MCF 10A (cell line): ENCODE measurements around the gene IVD. TPM values are rescaled to one million over a fixed set of nuclear protein-coding genes. Genes with fewer than 3 reads are reported as not detected.
A peak's percentile ranks its signal among the peaks of the same experiment; 100 is the strongest.

Experiments used
- BruUV-seq: library from RNA; stranded (reverse); fragments of 400-500 nt; replicated peaks from 2 replicates; lab custom pipeline; 2021; lab: Mats Ljungman, UMichigan
- CTCF ChIA-PET: fragments of 300-600 bp; sonication (Branson Sonifier 250); formaldehyde crosslinking; extraction: SDS; loops from one replicate; lab custom pipeline; 2021; ENCODE audit warnings: antibody characterized with exemption, inconsistent platforms; lab: Yijun Ruan, JAX
- POLR2A ChIA-PET: fragments of 300-600, 350-650 bp; sonication (Branson Sonifier 250); formaldehyde crosslinking; extraction: SDS; loops from one replicate; lab custom pipeline; 2020; ENCODE audit warnings: antibody characterized with exemption, inconsistent platforms; lab: Yijun Ruan, JAX
- DNase-seq: peaks from one replicate; pipeline ENCODE4 v3.0.0-alpha.2; 2018; ENCODE audit not compliant: unreplicated experiment
- H3K27ac Mint-ChIP-seq: one replicate; pipeline ENCODE4 v1.8.0; 2022; ENCODE audit warnings: mild to moderate bottlenecking, low read depth, mixed read lengths; ENCODE audit not compliant: unreplicated experiment
- H3K27me3 Mint-ChIP-seq: one replicate; pipeline ENCODE4 v1.8.0; 2022; ENCODE audit warnings: mixed read lengths; ENCODE audit not compliant: insufficient read depth, unreplicated experiment
- H3K36me3 Mint-ChIP-seq: one replicate; pipeline ENCODE4 v1.8.0; 2022; ENCODE audit warnings: mild to moderate bottlenecking, moderate library complexity, mixed read lengths; ENCODE audit not compliant: insufficient read depth, unreplicated experiment
- H3K4me1 Mint-ChIP-seq: one replicate; pipeline ENCODE4 v1.8.0; 2022; ENCODE audit warnings: mixed read lengths; ENCODE audit not compliant: insufficient read depth, unreplicated experiment
- H3K4me3 Mint-ChIP-seq: one replicate; pipeline ENCODE4 v1.8.0; 2022; ENCODE audit warnings: mild to moderate bottlenecking, moderate library complexity, mixed read lengths; ENCODE audit not compliant: unreplicated experiment
- H3K9me3 Mint-ChIP-seq: one replicate; pipeline ENCODE4 v1.8.0; 2022; ENCODE audit warnings: mixed read lengths; ENCODE audit not compliant: unreplicated experiment
- CTCF ChIP-seq: fragments of 200-600 bp; IDR thresholded peaks from one replicate; pipeline ENCODE4 v1.8.0; 2022; ENCODE audit warnings: antibody characterized with exemption, mild to moderate bottlenecking; ENCODE audit not compliant: unreplicated experiment
- intact Hi-C: fragments of 100-400 bp; cut with micrococcal nuclease; formaldehyde crosslinking; loops from 2 replicates; pipeline ENCODE4 v1.14.1; 2022
- total RNA-seq: library from RNA; stranded (reverse); gene quantifications from 2 replicates; pipeline ENCODE4 v1.2.3, GENCODE V29; 2022

IVD gene
- total RNA-seq, 1 experiment from 2014 or later = 61.6 TPM

DNA sequence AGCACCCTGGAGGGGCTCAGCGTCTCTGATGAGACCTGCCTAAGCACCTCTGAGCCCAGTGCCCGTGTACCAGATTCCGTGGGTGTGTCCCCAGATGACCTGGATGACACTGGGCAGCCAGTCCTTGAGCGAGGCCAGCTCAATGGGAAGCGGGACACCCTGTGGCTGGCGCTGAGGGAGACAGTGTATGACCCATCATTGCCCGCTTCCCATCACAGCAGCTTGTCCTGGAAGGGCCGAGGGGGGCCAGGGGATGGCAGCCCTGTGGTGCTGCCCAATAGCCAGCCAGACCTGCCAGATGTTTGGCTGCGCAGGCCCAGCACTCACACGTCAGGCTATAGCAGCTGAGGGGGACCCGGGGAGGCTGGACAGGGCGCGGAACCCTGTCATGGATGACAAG lies 35.6 kb upstream of the IVD start:
- CTCF ChIA-PET = interaction anchor here (0.6 to 8.1 kb wide), 11 partner anchors 9 to 283 kb away, joined by 3 to 112 read pairs (median 22); partner anchors contain the start of genes CCDC9B, DISP2, IVD and KNSTRN
- Mint-ChIP-seq H3K9me3 (no peaks in the 10 kb centered on the region), H3K36me3 (no peaks in the 10 kb centered on the region), H3K27ac (no peak overlapping the region), H3K4me3 (no peak overlapping the region), H3K27me3 (no peaks in the 10 kb centered on the region), H3K4me1 (peaks cover 6% of the 10 kb centered on the region)
- POLR2A ChIA-PET = interaction anchor here (1.2 to 2.8 kb wide), 2 partner anchors 10 to 14 kb away, joined by 3 to 10 read pairs; no protein-coding TSS in a partner anchor
- intact Hi-C loops = no loop called here
- no peak for DNase-seq
- no TSS peak for BruUV-seq
- TF ChIP-seq CTCF = no peak

GRCh38 chr15:40372981-40373380 lies 32.6 kb upstream of the IVD start:
- no peak overlapping the region for H3K27ac Mint-ChIP-seq
- H3K4me3 Mint-ChIP-seq = no peak overlapping the region
- intact Hi-C loops = no loop called here
- no peak for DNase-seq
- POLR2A ChIA-PET = interaction anchor here (0.9 to 1.3 kb wide), 2 partner anchors 16 to 32 kb away, joined by 3 to 5 read pairs; partner anchors contain the start of gene IVD
- TF ChIP-seq CTCF = no peak
- no peaks in the 10 kb centered on the region for H3K36me3 Mint-ChIP-seq
- H3K9me3 Mint-ChIP-seq = no peaks in the 10 kb centered on the region
- no peaks in the 10 kb centered on the region for H3K27me3 Mint-ChIP-seq
- no peaks in the 10 kb centered on the region for H3K4me1 Mint-ChIP-seq
- BruUV-seq = no TSS peak
- CTCF ChIA-PET = interaction anchor here (1.5 to 2.5 kb wide), 3 partner anchors 29 to 156 kb away, joined by 10 to 15 read pairs (median 11); no protein-coding TSS in a partner anchor

- Mint-ChIP-seq H3K4me3 (no peak overlapping the region), H3K27ac (no peak overlapping the region), H3K27me3 (no peaks in the 10 kb centered on the region), H3K9me3 (no peaks in the 10 kb centered on the region), H3K4me1 (peaks cover 16% of the 10 kb centered on the region), H3K36me3 (peaks cover 3% of the 10 kb centered on the region)
- ChIA-PET CTCF (interaction anchor here (1.3 to 3.7 kb wide), 3 partner anchors 10 to 98 kb away, joined by 3 to 22 read pairs (median 6); no protein-coding TSS in a partner anchor), POLR2A (interaction anchor here (1.6 kb wide), 2 partner anchors 20 to 27 kb away, joined by 3 read pairs; no protein-coding TSS in a partner anchor)
- DNase-seq = no peak
- no peak for TF ChIP-seq CTCF
- no TSS peak for BruUV-seq
- intact Hi-C loops = no loop called here
Measured at GRCh38 chr15:40377606-40378005, 28.0 kb upstream of the IVD start.

- Mint-ChIP-seq H3K4me3 (no peak overlapping the region), H3K9me3 (no peaks in the 10 kb centered on the region), H3K27ac (peak overlapping the region; percentile 8), H3K27me3 (no peaks in the 10 kb centered on the region), H3K36me3 (peaks cover 6% of the 10 kb centered on the region), H3K4me1 (peaks cover 18% of the 10 kb centered on the region)
- no TSS peak for BruUV-seq
- POLR2A ChIA-PET = interaction anchor here (0.6 to 1.9 kb wide), 9 partner anchors 11 to 133 kb away, joined by 3 to 13 read pairs (median 4); partner anchors contain the start of genes INAFM2 and IVD
- intact Hi-C loops = no loop called here
- DNase-seq = no peak
- TF ChIP-seq CTCF = no peak
- CTCF ChIA-PET = interaction anchor here (0.6 to 3.7 kb wide), 6 partner anchors 12 to 161 kb away, joined by 3 to 22 read pairs (median 4); no protein-coding TSS in a partner anchor
Measured at GRCh38 chr15:40379374-40379773, 26.2 kb upstream of the IVD start.
